Umbilical cord (tissue), 2 donors: Measurements from ENCODE around the gene CFHR1. TPM values are rescaled to one million over a fixed set of nuclear protein-coding genes. Genes with fewer than 3 reads are reported as not detected.

ENCODE experiments used
- DNase-seq: peaks from one replicate; pipeline ENCODE4 v3.0.0-alpha.2; 2015; ENCODE audit warnings: low spot score
- total RNA-seq: library from RNA; depleted of rRNA; stranded (reverse); fragments of >200 nt; gene quantifications from one replicate; pipeline ENCODE4 v1.2.3, GENCODE V29; 2014; ENCODE audit warnings: low replicate concordance; ENCODE audit not compliant: insufficient read depth

CFHR1 gene
- total RNA-seq, 1 donor from 2014 or later: 5.5 TPM

- DNase-seq: no peak
Measured at GRCh38 chr1:196877964-196878363, 58.4 kb downstream of the CFHR1 start.

Other genes with a start within 250 kb of the CFHR1 start
- gene KCNT2, start 211.3 kb upstream of the CFHR1 start, total RNA-seq: 3.4 TPM
- gene CFH, start 167.7 kb upstream of the CFHR1 start, total RNA-seq: 60.4 TPM
- 22.6 TPM for gene CFHR3, start 44.9 kb upstream of the CFHR1 start, total RNA-seq
- gene CFHR4, start 68.3 kb downstream of the CFHR1 start, total RNA-seq: not detected
- 4.3 TPM for gene CFHR2, start 124.0 kb downstream of the CFHR1 start, total RNA-seq
- gene CFHR5, start 157.8 kb downstream of the CFHR1 start, total RNA-seq: 0.72 TPM
- gene F13B, start 247.5 kb downstream of the CFHR1 start, total RNA-seq: not detected